Measurements from ENCODE around the gene PEDS1.

DNA sequence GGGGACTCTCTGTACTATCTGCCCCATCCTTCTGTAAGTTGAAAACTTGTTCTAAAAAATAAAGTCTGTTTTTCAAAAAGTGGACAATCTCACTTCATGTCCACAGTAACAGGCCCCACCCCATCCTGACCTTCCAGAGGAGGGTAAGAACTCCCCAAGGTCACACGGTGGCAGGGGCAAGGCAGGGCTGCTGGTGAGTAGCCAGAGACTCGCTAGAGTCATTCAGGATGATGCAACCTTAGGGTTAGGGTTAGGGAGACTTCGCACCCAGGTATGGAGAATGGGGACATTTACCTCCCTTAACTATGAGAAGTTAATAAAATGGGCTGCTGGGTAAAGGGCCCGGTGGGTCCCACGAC is 15.4 kb downstream of the PEDS1 start:
- TF ChIP-seq CTCF (IDR thresholded peaks at IDR 0.05) (no peak), EZH2 (IDR thresholded peaks at IDR 0.05) (no peak)
